ENCODE measurements around the gene IMMP2L.

DNA sequence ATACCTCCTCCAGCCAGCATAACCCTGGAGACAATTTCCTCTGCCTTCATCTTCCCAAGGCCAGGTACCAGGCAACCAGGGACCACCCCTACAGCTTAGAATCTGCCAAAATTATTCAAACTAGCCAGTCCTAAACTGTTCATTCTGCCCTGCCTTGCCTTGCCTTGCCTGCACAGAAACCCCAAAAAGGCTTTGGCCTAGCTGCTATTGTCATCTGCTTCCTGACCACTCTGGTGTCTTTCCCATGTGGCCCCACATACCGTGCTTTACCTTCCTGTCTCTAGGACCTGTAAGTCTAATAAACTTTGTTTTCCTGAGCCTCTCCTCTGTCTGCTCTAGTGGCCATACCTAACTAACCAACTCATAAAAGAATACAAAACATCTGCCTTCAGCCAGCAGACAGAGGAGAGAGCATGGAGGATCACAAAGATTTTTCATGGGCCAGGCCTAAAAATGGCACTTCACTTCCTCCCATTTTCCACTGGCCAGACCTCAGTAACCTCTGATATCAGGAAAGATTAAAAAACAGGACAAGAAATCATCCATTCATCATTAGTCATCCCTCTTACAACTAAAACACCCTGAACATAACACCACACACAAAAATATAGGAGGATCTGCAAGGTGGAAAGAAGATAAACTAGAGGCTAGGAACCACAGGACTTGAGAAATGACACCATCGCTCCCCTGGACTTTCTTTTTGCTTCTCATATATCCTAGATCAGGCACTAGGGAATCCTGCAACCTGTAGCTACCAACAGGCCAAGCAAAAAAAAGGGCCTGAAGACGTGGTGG, 51.5 kb downstream of the IMMP2L start:
- TF ChIP-seq, protein P1, sequence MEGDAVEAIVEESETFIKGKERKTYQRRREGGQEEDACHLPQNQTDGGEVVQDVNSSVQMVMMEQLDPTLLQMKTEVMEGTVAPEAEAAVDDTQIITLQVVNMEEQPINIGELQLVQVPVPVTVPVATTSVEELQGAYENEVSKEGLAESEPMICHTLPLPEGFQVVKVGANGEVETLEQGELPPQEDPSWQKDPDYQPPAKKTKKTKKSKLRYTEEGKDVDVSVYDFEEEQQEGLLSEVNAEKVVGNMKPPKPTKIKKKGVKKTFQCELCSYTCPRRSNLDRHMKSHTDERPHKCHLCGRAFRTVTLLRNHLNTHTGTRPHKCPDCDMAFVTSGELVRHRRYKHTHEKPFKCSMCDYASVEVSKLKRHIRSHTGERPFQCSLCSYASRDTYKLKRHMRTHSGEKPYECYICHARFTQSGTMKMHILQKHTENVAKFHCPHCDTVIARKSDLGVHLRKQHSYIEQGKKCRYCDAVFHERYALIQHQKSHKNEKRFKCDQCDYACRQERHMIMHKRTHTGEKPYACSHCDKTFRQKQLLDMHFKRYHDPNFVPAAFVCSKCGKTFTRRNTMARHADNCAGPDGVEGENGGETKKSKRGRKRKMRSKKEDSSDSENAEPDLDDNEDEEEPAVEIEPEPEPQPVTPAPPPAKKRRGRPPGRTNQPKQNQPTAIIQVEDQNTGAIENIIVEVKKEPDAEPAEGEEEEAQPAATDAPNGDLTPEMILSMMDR (IDR thresholded peaks at IDR 0.05): no peak
- TF ChIP-seq REST (IDR thresholded peaks at IDR 0.05; ENCODE audit: insufficient read depth in 1 of 2, low read depth in 2 of 2, low read length in 1 of 2) (no peak), POLR2AphosphoS5 (IDR thresholded peaks at IDR 0.05; ENCODE audit: low read depth, low read length) (no peak)
